HL-60 (cell line): ENCODE measurements around the gene ABO.
"Not testable (repeated sequence)": the region's sequence is repeated elsewhere in the genome, so short reads cannot be mapped to it uniquely, and the experiment has no call there.

Experiments
- CTCF ChIP-seq: IDR thresholded peaks from one replicate; pipeline ENCODE4 v1.5.1; 2011; ENCODE audit warnings: low read length, control low read depth, inconsistent platforms; ENCODE audit not compliant: insufficient read depth
- POLR2AphosphoS5 ChIP-seq: IDR thresholded peaks from 2 replicates; pipeline ENCODE4 v1.6.1; 2012; ENCODE audit warnings: low read depth

- TF ChIP-seq POLR2AphosphoS5, CTCF: not testable (repeated sequence)
These were observed 60.7 kb downstream of the ABO start for GRCh38 chr9:133214276-133214675.
